RWPE2 (cell line): ENCODE results near the gene DYRK4.
A peak's percentile ranks its signal among the peaks of the same experiment; 100 is the strongest.

Source experiments
- ATAC-seq: fragments of 200-7000 bp; cut with Tn5 transposase; 3 replicates; pipeline ENCODE4 v1.9.1; 2021; ENCODE audit warnings: low read depth
- DNase-seq: peaks from one replicate; pipeline ENCODE4 v3.0.0-alpha.2; 2020; ENCODE audit warnings: low spot score
- H3K27ac ChIP-seq: fragments of 450-650 bp; 2 replicates; pipeline ENCODE4 v1.5.1; 2017; ENCODE audit warnings: mild to moderate bottlenecking; ENCODE audit not compliant: poor library complexity, severe bottlenecking
- H3K27me3 ChIP-seq: fragments of 250-450 bp; sonication (Bioruptor Pico); 2 replicates; pipeline ENCODE4 v1.5.1; 2021; ENCODE audit warnings: mild to moderate bottlenecking, moderate library complexity; ENCODE audit not compliant: insufficient read depth, poor library complexity, severe bottlenecking
- H3K36me3 ChIP-seq: fragments of 250-450 bp; sonication (Bioruptor Pico); 2 replicates; pipeline ENCODE4 v1.5.1; 2020; ENCODE audit warnings: low read depth, mild to moderate bottlenecking, moderate library complexity
- H3K4me1 ChIP-seq: fragments of 250-450 bp; sonication (Bioruptor Pico); 2 replicates; pipeline ENCODE4 v1.5.1; 2021; ENCODE audit warnings: mild to moderate bottlenecking, moderate library complexity; ENCODE audit not compliant: insufficient read depth, poor library complexity, severe bottlenecking
- H3K4me3 ChIP-seq: fragments of 250-450 bp; sonication (Bioruptor Pico); 2 replicates; pipeline ENCODE4 v1.5.1; 2021; ENCODE audit warnings: mild to moderate bottlenecking, moderate library complexity; ENCODE audit not compliant: severe bottlenecking
- H3K9me3 ChIP-seq: fragments of 250-450 bp; sonication (Bioruptor Pico); 2 replicates; pipeline ENCODE4 v1.5.1; 2021; ENCODE audit warnings: mild to moderate bottlenecking, moderate library complexity; ENCODE audit not compliant: severe bottlenecking
- TF ChIP-seq, protein P1 (sequence below): fragments of 450-650 bp; IDR thresholded peaks from one replicate; pipeline ENCODE4 v1.5.1; 2017; ENCODE audit warnings: mild to moderate bottlenecking, moderate library complexity; ENCODE audit not compliant: poor library complexity, severe bottlenecking

DYRK4 gene

GRCh38 chr12:4567073-4567881 lies 5.3 kb downstream of the DYRK4 start:
- Histone ChIP-seq H3K9me3 (no peaks in the 10 kb centered on the region), H3K4me1 (no peaks in the 10 kb centered on the region), H3K27ac (no peak overlapping the region), H3K27me3 (no peaks in the 10 kb centered on the region), H3K36me3 (peaks cover 3% of the 10 kb centered on the region; the same call in 1 of the 2 replicates), H3K4me3 (no peak overlapping the region)
- TF ChIP-seq, protein P1, sequence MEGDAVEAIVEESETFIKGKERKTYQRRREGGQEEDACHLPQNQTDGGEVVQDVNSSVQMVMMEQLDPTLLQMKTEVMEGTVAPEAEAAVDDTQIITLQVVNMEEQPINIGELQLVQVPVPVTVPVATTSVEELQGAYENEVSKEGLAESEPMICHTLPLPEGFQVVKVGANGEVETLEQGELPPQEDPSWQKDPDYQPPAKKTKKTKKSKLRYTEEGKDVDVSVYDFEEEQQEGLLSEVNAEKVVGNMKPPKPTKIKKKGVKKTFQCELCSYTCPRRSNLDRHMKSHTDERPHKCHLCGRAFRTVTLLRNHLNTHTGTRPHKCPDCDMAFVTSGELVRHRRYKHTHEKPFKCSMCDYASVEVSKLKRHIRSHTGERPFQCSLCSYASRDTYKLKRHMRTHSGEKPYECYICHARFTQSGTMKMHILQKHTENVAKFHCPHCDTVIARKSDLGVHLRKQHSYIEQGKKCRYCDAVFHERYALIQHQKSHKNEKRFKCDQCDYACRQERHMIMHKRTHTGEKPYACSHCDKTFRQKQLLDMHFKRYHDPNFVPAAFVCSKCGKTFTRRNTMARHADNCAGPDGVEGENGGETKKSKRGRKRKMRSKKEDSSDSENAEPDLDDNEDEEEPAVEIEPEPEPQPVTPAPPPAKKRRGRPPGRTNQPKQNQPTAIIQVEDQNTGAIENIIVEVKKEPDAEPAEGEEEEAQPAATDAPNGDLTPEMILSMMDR, result no peak
- ATAC-seq (no peak), DNase-seq (no peak)

DNA sequence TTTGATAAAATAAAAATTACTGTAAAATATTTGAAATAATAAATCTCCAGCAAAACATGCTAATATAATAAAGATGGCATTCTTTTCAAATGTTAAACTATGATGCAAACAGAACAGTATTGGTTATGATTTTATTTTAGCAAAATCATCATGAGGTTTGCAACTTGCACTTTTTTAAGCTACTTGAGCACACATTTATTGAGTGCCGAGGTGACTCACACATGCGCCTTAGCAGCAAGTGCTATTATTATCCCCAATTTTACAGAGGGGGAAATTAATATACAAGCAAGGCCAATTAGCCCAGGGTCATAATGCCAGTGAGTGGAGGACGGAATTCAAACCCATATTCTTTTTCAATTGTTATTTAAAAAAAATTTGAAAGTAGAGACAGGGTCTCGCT lies 7.3 kb downstream of the DYRK4 start:
- TF ChIP-seq, protein P1, result no peak
- H3K4me1 ChIP-seq, result no peaks in the 10 kb centered on the region
- H3K9me3 ChIP-seq, result no peaks in the 10 kb centered on the region
- no peak for DNase-seq
- peaks cover 3% of the 10 kb centered on the region; the same call in 1 of the 2 replicates for H3K36me3 ChIP-seq
- ATAC-seq, result no peak
- H3K4me3 ChIP-seq, result no peak overlapping the region
- no peaks in the 10 kb centered on the region for H3K27me3 ChIP-seq
- no peak overlapping the region for H3K27ac ChIP-seq

DNA sequence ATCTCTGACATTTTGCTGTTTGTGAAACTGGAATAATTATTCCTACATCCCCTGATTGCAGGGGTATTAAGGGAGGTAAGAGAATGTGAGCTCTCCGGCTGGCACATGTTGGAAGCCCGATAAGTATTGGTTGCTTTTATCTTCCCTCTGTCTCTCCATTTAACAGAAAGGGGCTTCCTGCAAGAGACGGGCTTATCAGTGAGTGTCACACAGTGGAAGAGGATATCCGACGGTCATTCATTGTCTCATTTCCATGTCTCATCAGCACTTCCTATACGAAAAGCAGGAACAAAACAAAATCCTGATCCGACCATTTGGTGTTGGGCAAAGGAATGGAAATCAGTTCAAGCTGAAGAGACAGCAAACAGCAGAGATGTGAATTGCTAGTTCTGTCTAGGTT lies 10.7 kb downstream of the DYRK4 start:
- H3K4me3 ChIP-seq, result no peak overlapping the region
- no peak overlapping the region for H3K27ac ChIP-seq
- TF ChIP-seq, protein P1, result no peak
- H3K9me3 ChIP-seq, result no peaks in the 10 kb centered on the region
- H3K36me3 ChIP-seq, result peaks cover 3% of the 10 kb centered on the region; the same call in 1 of the 2 replicates
- H3K4me1 ChIP-seq, result no peaks in the 10 kb centered on the region
- H3K27me3 ChIP-seq, result no peaks in the 10 kb centered on the region
- no peak for ATAC-seq
- DNase-seq, result no peak

DNA sequence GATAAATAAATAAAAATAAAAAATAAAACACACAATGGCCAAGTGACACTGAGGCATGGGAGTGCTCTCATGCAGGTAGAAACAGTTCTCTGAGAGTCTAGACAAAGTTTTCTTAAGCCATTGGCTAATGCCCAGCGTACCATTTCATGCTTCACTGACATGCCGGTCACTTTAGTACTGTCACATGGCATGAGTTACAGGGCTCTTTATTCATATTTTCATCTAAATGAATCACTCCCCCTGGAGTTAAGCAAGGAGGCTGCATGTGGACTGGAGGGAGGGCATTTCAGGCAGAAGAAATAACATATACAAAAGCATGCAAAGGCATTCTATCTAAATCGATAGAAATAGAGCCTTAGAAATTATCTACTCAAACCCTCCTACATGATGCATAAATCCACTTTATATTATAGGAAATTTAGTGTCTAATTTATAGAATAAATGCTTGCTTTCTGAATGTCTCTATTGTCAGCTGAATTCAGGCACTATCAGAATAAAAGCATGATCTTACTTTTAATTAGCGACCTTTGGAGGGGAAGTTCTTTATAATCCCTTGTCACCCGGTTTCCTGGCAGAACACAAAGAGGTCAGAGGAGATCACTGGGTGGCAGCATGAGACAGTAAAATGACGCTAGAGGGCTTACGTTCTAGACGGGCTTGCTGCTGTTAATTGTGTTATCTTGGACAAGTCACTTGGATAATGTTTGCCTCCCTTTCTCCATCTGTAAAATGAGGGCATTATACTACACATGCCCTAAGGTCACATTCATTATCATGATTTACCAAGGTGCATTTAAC lies 17.5 kb downstream of the DYRK4 start:
- DNase-seq, result no peak

More for the DNA sequence above, 17.5 kb downstream of the DYRK4 start:
- Histone ChIP-seq H3K9me3 (no peaks in the 10 kb centered on the region), H3K27ac (no peak overlapping the region), H3K27me3 (no peaks in the 10 kb centered on the region), H3K36me3 (no peaks in the 10 kb centered on the region), H3K4me3 (no peak overlapping the region), H3K4me1 (no peaks in the 10 kb centered on the region)
- TF ChIP-seq, protein P1, result no peak
- ATAC-seq, result 0 out of 3 replicates have a peak, but pooled peaks have one; percentile 27
